Parietal lobe (tissue), 1 donor: ENCODE data around the gene GPR52. TPM values are rescaled to one million over a fixed set of nuclear protein-coding genes. Genes with fewer than 3 reads are reported as not detected.

Source experiments
- total RNA-seq: library from RNA; depleted of rRNA; stranded (reverse); fragments of >200 nt; gene quantifications from one replicate; pipeline ENCODE4 v1.2.3, GENCODE V29; 2014

The GPR52 gene, protein sequence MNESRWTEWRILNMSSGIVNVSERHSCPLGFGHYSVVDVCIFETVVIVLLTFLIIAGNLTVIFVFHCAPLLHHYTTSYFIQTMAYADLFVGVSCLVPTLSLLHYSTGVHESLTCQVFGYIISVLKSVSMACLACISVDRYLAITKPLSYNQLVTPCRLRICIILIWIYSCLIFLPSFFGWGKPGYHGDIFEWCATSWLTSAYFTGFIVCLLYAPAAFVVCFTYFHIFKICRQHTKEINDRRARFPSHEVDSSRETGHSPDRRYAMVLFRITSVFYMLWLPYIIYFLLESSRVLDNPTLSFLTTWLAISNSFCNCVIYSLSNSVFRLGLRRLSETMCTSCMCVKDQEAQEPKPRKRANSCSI
- 13.8 TPM for total RNA-seq

DNA sequence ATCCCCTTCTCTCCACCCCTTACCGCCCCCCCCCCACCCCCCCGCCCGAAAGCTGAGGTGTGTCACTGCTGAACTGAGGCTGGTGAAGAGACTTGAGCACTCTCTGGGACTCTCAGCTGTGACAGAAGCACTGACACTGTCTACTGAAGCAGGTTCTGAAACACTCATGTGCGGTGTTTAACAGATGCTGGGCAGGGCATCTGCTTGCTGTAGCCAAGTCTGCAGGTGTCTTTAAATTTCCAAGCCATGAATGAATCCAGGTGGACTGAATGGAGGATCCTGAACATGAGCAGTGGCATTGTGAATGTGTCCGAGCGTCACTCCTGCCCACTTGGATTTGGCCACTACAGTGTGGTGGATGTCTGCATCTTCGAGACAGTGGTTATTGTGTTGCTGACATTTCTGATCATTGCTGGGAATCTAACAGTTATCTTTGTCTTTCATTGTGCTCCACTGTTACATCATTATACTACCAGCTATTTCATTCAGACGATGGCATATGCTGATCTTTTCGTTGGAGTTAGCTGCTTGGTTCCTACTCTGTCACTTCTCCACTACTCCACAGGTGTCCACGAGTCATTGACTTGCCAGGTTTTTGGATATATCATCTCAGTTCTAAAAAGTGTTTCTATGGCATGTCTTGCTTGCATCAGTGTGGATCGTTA, at the start of gene GPR52:
Gene GPR52, plus strand, starts transcription at position 99 of the 665 bp plus-strand sequence. Its CDS starts 148 bp downstream, at position 247.

